Pancreas (tissue), 10 donors: ENCODE results near the gene CLSTN1. TPM values are rescaled to one million over a fixed set of nuclear protein-coding genes. Genes with fewer than 3 reads are reported as not detected.

Source experiments
- ATAC-seq, 4 donors: fragments of 200-7000 bp; cut with Tn5 transposase; one replicate each; pipeline versions ENCODE4 v1.8.0 to v1.9.1; 2020; ENCODE audit warnings: mild to moderate bottlenecking in 4 of 4, moderate library complexity in 4 of 4
- DNase-seq, 6 donors: peaks; one replicate each; pipeline ENCODE4 v3.0.0-alpha.2; 2020
- FAIRE-seq: peaks from 2 replicates; lab custom pipeline; 2012; peaks lifted over from hg19 to GRCh38; lab: Jason Lieb, UNC
- H3K27ac ChIP-seq, 4 donors: fragments of 200-600 bp; sonication (generic); 1 replicate in 3 of 4; 2 replicates in 1 of 4; pipeline versions ENCODE4 v1.5.0 to v1.8.0; 2020
- H3K27me3 ChIP-seq, 4 donors: fragments of 200-600 bp; one replicate each; pipeline ENCODE4 v1.8.0; 2021
- H3K36me3 ChIP-seq, 3 donors: fragments of 200-600 bp; sonication (generic) in 1 of 3; one replicate each; pipeline versions ENCODE4 v1.5.0 to v1.8.0; 2020 to 2021
- H3K4me1 ChIP-seq, 3 donors: fragments of 200-600 bp; one replicate each; pipeline ENCODE4 v1.8.0; 2021
- H3K4me3 ChIP-seq, 4 donors: fragments of 200-600 bp; sonication (generic) in 2 of 4; one replicate each; pipeline versions ENCODE4 v1.5.0 to v1.8.0; 2020 to 2021
- H3K9me3 ChIP-seq, 4 donors: fragments of 200-600 bp; one replicate each; pipeline ENCODE4 v1.8.0; 2021
- WGBS, 2 donors: extraction: QIAGEN DNeasy Blood & Tissue Kit; methylation state at CpG; one replicate each; pipeline ENCODE4 v1.1.7; 2013; 5-methylcytosine and 5-hydroxymethylcytosine counted together
- intact Hi-C, 3 donors: fragments of 100-400 bp; cut with DNase I; formaldehyde crosslinking; loops; one replicate each; pipeline versions ENCODE4 v1.11.1 to v1.14.2; 2022
- polyA plus RNA-seq, 2 donors: library from polyadenylated mRNA; stranded (reverse); fragments of 200-250 nt; gene quantifications; one replicate each; pipeline ENCODE4 v1.2.3, GENCODE V29; 2013
- total RNA-seq, 6 donors: library from RNA; stranded (reverse); fragmentation: NEBNext Ultra II Directional in 4 of 6; extraction: Animal tissue kit (Norgen Biotek cat#: 25700) in 4 of 6; gene quantifications; one replicate each; pipeline versions ENCODE4 v1.2.1 to v1.2.4, GENCODE V29; 2021 to 2023
- TF ChIP-seq, protein P1 (sequence below), 4 donors: fragments of 200-600 bp; sonication (generic) in 3 of 4; IDR thresholded peaks; one replicate each; pipeline versions ENCODE4 v1.5.0 to v1.8.0; 2021; ENCODE audit warnings: antibody characterized with exemption in 4 of 4
- donor health status: healthy with polysubstance abuse.
- donor health status: DM: no; HTN: no; CAD: no; lungs with moderate emphysema.
- donor health status: DM: no; HTN: no; CAD: no.
- donor health status: control.
- donor health status: control.
- donor health status: Bipolar disorder and iron deficiency.
- donor health status: DM: yes; HTN: yes; CAD: no.
- donor health status: DM: no; HTN: no; CAD: no.
- donor health status: DM: no; HTN: no; CAD: no.
- donor health status: DM: yes; HTN: yes; CAD: no.

Gene CLSTN1
- total and polyA plus RNA-seq, 8 donors, result 44.2 to 73.5 (median 61.8) TPM

DNA sequence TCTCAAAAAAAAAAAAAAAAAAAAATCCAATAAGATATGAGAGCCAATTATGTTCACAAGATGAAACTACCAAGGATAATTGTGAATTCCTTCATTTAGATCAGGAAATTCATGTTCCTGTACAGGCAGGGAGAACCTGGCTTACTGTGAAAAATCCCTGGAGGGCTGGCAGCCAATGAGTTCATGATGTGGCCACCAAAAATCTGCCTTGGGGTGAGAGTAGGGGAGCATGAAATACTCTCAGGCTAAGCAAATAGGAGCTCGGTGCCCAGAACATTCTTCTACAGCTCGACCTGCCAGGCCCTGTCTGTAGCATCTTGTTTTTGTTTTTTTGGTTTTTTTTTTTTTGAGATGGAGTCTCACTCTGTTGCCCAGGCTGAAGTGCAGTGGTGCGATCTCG is 122.1 kb downstream of the CLSTN1 start:
- no peaks in the 10 kb centered on the region for H3K27me3 ChIP-seq
- TF ChIP-seq, protein P1, sequence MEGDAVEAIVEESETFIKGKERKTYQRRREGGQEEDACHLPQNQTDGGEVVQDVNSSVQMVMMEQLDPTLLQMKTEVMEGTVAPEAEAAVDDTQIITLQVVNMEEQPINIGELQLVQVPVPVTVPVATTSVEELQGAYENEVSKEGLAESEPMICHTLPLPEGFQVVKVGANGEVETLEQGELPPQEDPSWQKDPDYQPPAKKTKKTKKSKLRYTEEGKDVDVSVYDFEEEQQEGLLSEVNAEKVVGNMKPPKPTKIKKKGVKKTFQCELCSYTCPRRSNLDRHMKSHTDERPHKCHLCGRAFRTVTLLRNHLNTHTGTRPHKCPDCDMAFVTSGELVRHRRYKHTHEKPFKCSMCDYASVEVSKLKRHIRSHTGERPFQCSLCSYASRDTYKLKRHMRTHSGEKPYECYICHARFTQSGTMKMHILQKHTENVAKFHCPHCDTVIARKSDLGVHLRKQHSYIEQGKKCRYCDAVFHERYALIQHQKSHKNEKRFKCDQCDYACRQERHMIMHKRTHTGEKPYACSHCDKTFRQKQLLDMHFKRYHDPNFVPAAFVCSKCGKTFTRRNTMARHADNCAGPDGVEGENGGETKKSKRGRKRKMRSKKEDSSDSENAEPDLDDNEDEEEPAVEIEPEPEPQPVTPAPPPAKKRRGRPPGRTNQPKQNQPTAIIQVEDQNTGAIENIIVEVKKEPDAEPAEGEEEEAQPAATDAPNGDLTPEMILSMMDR (IDR thresholded peaks at IDR 0.05), result no peak
- no peaks in the 10 kb centered on the region for H3K9me3 ChIP-seq
- whole genome bisulfite sequencing, 2 donors, result 82 to 91% methylated on average over 4 of the region's 4 CpGs
- intact Hi-C loops, result no loop called here
- H3K4me1 ChIP-seq, result no peaks in the 10 kb centered on the region
- no peak overlapping the region for H3K27ac ChIP-seq
- DNase-seq (no peak), FAIRE-seq (no peak), ATAC-seq (no peak)
- H3K4me3 ChIP-seq, result no peak overlapping the region
- H3K36me3 ChIP-seq, result no peaks in the 10 kb centered on the region

DNA sequence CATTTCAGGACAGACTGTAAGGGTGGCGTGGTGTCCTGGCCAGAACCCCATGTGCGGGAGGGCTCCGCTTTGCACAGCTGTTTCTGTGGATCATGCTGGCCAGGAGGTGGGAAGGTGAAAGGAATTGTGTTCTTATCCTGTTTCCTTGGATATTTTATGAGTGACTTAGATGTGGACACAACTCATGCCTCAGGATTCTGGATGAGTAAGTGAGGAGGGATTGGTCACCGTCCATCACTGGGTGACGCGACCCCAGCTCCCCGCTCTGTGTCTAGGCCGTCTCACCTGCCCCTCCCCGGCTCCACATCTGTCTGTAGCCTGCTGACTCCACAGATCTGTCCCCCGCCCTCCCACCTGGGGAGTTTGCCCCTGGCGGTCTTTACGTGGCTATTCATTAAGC is 123.4 kb downstream of the CLSTN1 start:
- WGBS, 2 donors, result 86 to 93% methylated on average over 12 of the region's 12 CpGs
- ATAC-seq (no peak), DNase-seq (no peak), FAIRE-seq (no peak)
- H3K27ac ChIP-seq, result no peak overlapping the region
- no peak overlapping the region for H3K4me3 ChIP-seq
- no peaks in the 10 kb centered on the region for H3K36me3 ChIP-seq
- TF ChIP-seq, protein P1 (IDR thresholded peaks at IDR 0.05), result no peak
- intact Hi-C loops, result no loop called here
- H3K4me1 ChIP-seq, result no peaks in the 10 kb centered on the region
- H3K27me3 ChIP-seq, result no peaks in the 10 kb centered on the region
- H3K9me3 ChIP-seq, result no peaks in the 10 kb centered on the region

DNA sequence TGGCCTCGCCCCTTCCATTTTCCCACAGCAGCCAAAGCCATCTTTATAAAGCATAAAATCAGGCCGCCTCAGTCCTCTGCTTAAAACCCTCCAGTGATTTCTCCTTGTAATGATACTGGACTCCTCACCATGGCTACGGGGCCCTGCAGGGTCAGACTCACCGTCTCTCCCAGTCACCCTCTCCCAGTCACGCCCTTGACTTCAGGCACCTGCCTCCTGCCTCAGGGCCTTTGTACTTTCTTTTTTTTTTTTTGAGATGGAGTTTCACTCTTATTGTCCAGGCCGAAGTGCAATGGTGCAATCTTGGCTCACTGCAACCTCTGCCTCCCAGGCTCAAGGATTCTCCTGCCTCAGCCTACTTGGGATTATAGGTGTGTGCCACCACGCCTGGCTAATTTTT is 124.4 kb downstream of the CLSTN1 start:
- WGBS, 2 donors, result 85 to 89% methylated on average over 7 of the region's 7 CpGs
- intact Hi-C loops, result no loop called here
- DNase-seq (no peak), FAIRE-seq (no peak), ATAC-seq (no peak)
- no peak overlapping the region for H3K4me3 ChIP-seq
- TF ChIP-seq, protein P1 (IDR thresholded peaks at IDR 0.05), result no peak
- H3K36me3 ChIP-seq, result no peaks in the 10 kb centered on the region
- H3K27ac ChIP-seq, result no peak overlapping the region
- H3K27me3 ChIP-seq, result no peaks in the 10 kb centered on the region
- H3K4me1 ChIP-seq, result no peaks in the 10 kb centered on the region
- H3K9me3 ChIP-seq, result no peaks in the 10 kb centered on the region

DNA sequence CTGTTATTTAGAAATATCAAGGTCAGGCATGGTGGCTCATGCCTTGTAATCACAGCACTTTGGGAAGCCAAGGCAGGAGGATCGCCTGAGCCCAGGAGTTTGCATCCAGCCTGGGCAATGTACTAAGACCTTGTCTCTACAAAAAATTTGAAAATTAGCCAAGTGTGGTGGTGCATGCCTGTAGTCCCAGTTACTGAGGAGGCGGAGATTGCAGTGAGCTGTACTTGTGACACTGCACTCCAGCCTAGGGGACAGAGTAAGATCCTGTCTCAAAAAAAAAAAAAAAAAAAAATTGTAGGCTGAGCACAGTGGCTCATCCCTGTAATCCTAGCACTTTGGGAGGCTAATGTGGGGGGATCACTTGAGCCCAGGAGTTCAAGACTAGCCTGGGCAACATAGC is 127.0 kb downstream of the CLSTN1 start:
- Histone ChIP-seq H3K4me3 (no peak overlapping the region), H3K27ac (no peak overlapping the region), H3K4me1 (no peaks in the 10 kb centered on the region), H3K27me3 (no peaks in the 10 kb centered on the region), H3K36me3 (no peaks in the 10 kb centered on the region), H3K9me3 (no peaks in the 10 kb centered on the region)
- ATAC-seq (no peak), FAIRE-seq (no peak), DNase-seq (no peak)
- TF ChIP-seq, protein P1 (IDR thresholded peaks at IDR 0.05), result no peak
- intact Hi-C loops, result no loop called here
- WGBS, 2 donors, result 92 to 98% methylated on average over 2 of the region's 2 CpGs

DNA sequence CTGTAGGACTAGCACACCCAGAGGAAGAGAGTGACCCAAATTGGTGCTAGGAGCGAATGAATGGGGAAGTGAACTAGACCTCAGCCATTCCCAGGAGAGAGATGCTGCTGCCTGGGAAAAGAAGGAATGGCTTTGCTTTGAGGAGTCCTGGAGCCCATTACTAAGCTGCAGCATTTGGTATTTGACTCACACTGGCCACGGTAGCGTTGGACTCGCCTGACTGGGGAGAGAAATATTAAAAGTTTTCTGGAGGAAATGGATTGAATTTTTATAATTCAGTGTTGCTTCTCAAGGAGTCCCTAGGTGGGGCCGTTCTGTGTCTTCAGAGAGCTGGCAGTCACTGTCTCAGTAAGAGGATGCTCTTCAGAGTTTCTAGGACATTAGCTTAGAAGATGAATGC is 132.1 kb downstream of the CLSTN1 start:
- H3K36me3 ChIP-seq, result no peaks in the 10 kb centered on the region
- H3K27me3 ChIP-seq, result no peaks in the 10 kb centered on the region
- H3K27ac ChIP-seq, result no peak overlapping the region
- FAIRE-seq, result no peak
- H3K4me3 ChIP-seq, result no peak overlapping the region
- H3K9me3 ChIP-seq, result no peaks in the 10 kb centered on the region
- TF ChIP-seq, protein P1 (IDR thresholded peaks at IDR 0.05), result no peak
- H3K4me1 ChIP-seq, result peaks cover 6 to 12% (median 7%) of the 10 kb centered on the region in 3 donors
- DNase-seq, result no peak
- ATAC-seq, result no peak
- intact Hi-C loops, result no loop called here
- 80 to 87% methylated on average over 5 of the region's 5 CpGs for WGBS, 2 donors
